HL-60 (cell line): ENCODE measurements around the gene FIGNL2.

Experiments used
- DNase-seq, 2 experiments: peaks; one replicate each; pipeline ENCODE4 v3.0.0-alpha.2; 2010 to 2020; ENCODE audit warnings: low read depth in 1 of 2, low spot score in 1 of 2
- H3K27ac ChIP-seq: fragments of 250-450 bp; sonication (Bioruptor Pico); replicated peaks from 2 replicates; pipeline ENCODE4 v1.5.1; 2020; ENCODE audit warnings: mild to moderate bottlenecking, moderate library complexity
- H3K27me3 ChIP-seq: fragments of 250-450 bp; sonication (Bioruptor Pico); 2 replicates; pipeline ENCODE4 v1.5.1; 2021; ENCODE audit warnings: mild to moderate bottlenecking, moderate library complexity; ENCODE audit not compliant: insufficient read depth, poor library complexity, severe bottlenecking
- H3K4me3 ChIP-seq: replicated peaks from 2 replicates; pipeline ENCODE4 v1.5.1; 2011; ENCODE audit warnings: mild to moderate bottlenecking, control low read depth, low read length; ENCODE audit not compliant: insufficient read depth
- GABPA ChIP-seq: IDR thresholded peaks from 2 replicates; pipeline ENCODE4 v1.6.1; 2012; ENCODE audit warnings: low read depth
- POLR2AphosphoS5 ChIP-seq: IDR thresholded peaks from 2 replicates; pipeline ENCODE4 v1.6.1; 2012; ENCODE audit warnings: low read depth
- SPI1 ChIP-seq: IDR thresholded peaks from 2 replicates; pipeline ENCODE4 v1.6.1; 2012; ENCODE audit warnings: low read depth, mild to moderate bottlenecking, borderline replicate concordance
- TF ChIP-seq, protein P1 (sequence below): IDR thresholded peaks from 2 replicates; pipeline ENCODE4 v1.6.1; 2012; ENCODE audit warnings: low read depth; ENCODE audit not compliant: insufficient replicate concordance
- TF ChIP-seq, protein P2 (sequence below): IDR thresholded peaks from one replicate; pipeline ENCODE4 v1.5.1; 2011; ENCODE audit warnings: low read length, control low read depth, inconsistent platforms; ENCODE audit not compliant: insufficient read depth

Gene FIGNL2

DNA sequence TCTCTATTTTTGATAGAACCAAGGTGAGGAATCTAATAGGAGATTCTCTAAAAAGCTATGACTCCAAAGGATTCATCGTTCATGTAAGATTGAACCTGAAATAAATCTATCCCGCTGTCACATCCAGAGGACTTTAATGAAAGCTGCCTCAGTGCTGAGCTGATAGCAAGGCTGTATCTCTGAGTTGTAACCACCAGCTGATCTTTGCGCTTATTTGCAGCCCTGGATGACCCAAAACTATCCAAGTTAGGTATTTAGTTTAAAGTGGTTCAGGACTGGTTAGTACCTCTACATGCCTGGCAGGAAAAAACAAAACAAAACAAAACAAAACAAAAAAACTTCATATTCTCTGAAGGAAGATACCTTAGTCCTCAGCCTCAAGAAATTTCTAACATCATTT, 30.6 kb upstream of the FIGNL2 start:
- DNase-seq, result no peak
- no peak overlapping the region for H3K27ac ChIP-seq

DNA sequence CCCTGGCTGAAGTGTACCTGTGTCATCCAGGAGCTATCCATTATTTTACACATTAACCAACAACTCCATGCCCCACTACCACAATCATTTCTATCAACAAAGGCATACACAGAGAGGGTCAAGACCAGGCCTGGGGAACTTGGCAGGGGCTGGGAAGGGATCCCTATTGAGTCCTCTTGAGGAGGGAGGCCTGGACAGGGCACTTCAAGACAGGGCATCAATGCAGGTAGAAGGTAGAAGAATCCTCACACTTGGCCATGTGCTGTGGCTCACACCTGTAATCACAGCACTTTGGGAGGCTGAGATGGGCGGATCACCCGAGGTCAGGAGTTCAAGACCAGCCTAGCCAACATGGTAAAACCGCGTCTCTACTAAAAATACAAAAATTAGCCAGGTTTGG, 26.0 kb upstream of the FIGNL2 start:
- Histone ChIP-seq H3K27ac (no peak overlapping the region), H3K27me3 (peaks cover 2% of the 10 kb centered on the region), H3K4me3 (no peak overlapping the region)
- no peak for DNase-seq
- TF ChIP-seq SPI1 (no peak), GABPA (no peak), POLR2AphosphoS5 (no peak)
- TF ChIP-seq, protein P1, sequence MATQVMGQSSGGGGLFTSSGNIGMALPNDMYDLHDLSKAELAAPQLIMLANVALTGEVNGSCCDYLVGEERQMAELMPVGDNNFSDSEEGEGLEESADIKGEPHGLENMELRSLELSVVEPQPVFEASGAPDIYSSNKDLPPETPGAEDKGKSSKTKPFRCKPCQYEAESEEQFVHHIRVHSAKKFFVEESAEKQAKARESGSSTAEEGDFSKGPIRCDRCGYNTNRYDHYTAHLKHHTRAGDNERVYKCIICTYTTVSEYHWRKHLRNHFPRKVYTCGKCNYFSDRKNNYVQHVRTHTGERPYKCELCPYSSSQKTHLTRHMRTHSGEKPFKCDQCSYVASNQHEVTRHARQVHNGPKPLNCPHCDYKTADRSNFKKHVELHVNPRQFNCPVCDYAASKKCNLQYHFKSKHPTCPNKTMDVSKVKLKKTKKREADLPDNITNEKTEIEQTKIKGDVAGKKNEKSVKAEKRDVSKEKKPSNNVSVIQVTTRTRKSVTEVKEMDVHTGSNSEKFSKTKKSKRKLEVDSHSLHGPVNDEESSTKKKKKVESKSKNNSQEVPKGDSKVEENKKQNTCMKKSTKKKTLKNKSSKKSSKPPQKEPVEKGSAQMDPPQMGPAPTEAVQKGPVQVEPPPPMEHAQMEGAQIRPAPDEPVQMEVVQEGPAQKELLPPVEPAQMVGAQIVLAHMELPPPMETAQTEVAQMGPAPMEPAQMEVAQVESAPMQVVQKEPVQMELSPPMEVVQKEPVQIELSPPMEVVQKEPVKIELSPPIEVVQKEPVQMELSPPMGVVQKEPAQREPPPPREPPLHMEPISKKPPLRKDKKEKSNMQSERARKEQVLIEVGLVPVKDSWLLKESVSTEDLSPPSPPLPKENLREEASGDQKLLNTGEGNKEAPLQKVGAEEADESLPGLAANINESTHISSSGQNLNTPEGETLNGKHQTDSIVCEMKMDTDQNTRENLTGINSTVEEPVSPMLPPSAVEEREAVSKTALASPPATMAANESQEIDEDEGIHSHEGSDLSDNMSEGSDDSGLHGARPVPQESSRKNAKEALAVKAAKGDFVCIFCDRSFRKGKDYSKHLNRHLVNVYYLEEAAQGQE, result no peak
- TF ChIP-seq, protein P2, sequence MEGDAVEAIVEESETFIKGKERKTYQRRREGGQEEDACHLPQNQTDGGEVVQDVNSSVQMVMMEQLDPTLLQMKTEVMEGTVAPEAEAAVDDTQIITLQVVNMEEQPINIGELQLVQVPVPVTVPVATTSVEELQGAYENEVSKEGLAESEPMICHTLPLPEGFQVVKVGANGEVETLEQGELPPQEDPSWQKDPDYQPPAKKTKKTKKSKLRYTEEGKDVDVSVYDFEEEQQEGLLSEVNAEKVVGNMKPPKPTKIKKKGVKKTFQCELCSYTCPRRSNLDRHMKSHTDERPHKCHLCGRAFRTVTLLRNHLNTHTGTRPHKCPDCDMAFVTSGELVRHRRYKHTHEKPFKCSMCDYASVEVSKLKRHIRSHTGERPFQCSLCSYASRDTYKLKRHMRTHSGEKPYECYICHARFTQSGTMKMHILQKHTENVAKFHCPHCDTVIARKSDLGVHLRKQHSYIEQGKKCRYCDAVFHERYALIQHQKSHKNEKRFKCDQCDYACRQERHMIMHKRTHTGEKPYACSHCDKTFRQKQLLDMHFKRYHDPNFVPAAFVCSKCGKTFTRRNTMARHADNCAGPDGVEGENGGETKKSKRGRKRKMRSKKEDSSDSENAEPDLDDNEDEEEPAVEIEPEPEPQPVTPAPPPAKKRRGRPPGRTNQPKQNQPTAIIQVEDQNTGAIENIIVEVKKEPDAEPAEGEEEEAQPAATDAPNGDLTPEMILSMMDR, result no peak

More for the DNA sequence above, 30.6 kb upstream of the FIGNL2 start:
- no peak for TF ChIP-seq GABPA
- H3K4me3 ChIP-seq, result no peak overlapping the region
- peaks cover 2% of the 10 kb centered on the region for H3K27me3 ChIP-seq

- Histone ChIP-seq H3K4me3 (no peak overlapping the region), H3K27me3 (peaks cover 2% of the 10 kb centered on the region), H3K27ac (no peak overlapping the region)
- TF ChIP-seq POLR2AphosphoS5 (no peak), GABPA (no peak), SPI1 (no peak)
- TF ChIP-seq, protein P1, result no peak
- TF ChIP-seq, protein P2, result no peak
- DNase-seq, result no peak
Measured at GRCh38 chr12:51874000-51874399, 25.5 kb upstream of the FIGNL2 start.

- Histone ChIP-seq H3K4me3 (no peak overlapping the region), H3K27me3 (peaks cover 7% of the 10 kb centered on the region), H3K27ac (no peak overlapping the region)
- no peak for TF ChIP-seq GABPA
- TF ChIP-seq, protein P2, result no peak
- DNase-seq, result no peak
Measured at GRCh38 chr12:51873251-51873994, 24.9 kb upstream of the FIGNL2 start.
